Mucosa of descending colon (tissue), 3 donors: ENCODE results near the gene CAV1. TPM values are rescaled to one million over a fixed set of nuclear protein-coding genes. Genes with fewer than 3 reads are reported as not detected.

Experiments
- ATAC-seq: fragments of 200-7000 bp; cut with Tn5 transposase; one replicate; pipeline ENCODE4 v1.9.1; 2020; ENCODE audit warnings: mild to moderate bottlenecking, moderate library complexity
- DNase-seq, 3 donors: peaks; one replicate each; pipeline ENCODE4 v3.0.0-alpha.2; 2020
- H3K36me3 ChIP-seq: fragments of 200-600 bp; one replicate; pipeline ENCODE4 v1.8.0; 2021; ENCODE audit warnings: low read depth, mild to moderate bottlenecking
- H3K4me1 ChIP-seq: fragments of 200-600 bp; one replicate; pipeline ENCODE4 v1.8.0; 2021; ENCODE audit warnings: low read depth, mild to moderate bottlenecking
- H3K4me3 ChIP-seq: fragments of 200-600 bp; one replicate; pipeline ENCODE4 v1.8.0; 2021; ENCODE audit warnings: mild to moderate bottlenecking
- H3K9me3 ChIP-seq: fragments of 200-600 bp; one replicate; pipeline ENCODE4 v1.8.0; 2021; ENCODE audit warnings: mild to moderate bottlenecking
- CTCF ChIP-seq: fragments of 200-600 bp; IDR thresholded peaks from one replicate; pipeline ENCODE4 v1.8.0; 2022; ENCODE audit warnings: antibody characterized with exemption, mild to moderate bottlenecking
- intact Hi-C, 2 donors: fragments of 100-400 bp; cut with DNase I in 1 of 2; cut with micrococcal nuclease in 1 of 2; formaldehyde crosslinking; loops; one replicate each; pipeline versions ENCODE4 v1.11.0 to v1.11.1; 2022; cut with DNase I, micrococcal nuclease
- total RNA-seq, 3 donors: library from RNA; stranded (reverse); fragmentation: NEBNext Ultra II Directional in 2 of 3; extraction: Animal tissue kit (Norgen Biotek cat#: 25700) in 2 of 3; gene quantifications; one replicate each; pipeline versions ENCODE4 v1.2.1 to v1.2.4, GENCODE V29; 2021 to 2023
- donor health status: DM: no; HTN: no; CAD: no; lungs with moderate emphysema.
- donor health status: DM: no; HTN: no; CAD: no.
- donor health status: DM: no; HTN: yes; CAD: no.

Gene CAV1
- total RNA-seq, 3 donors from 2014 or later, result 17.9 to 248 (median 46.1) TPM

DNA sequence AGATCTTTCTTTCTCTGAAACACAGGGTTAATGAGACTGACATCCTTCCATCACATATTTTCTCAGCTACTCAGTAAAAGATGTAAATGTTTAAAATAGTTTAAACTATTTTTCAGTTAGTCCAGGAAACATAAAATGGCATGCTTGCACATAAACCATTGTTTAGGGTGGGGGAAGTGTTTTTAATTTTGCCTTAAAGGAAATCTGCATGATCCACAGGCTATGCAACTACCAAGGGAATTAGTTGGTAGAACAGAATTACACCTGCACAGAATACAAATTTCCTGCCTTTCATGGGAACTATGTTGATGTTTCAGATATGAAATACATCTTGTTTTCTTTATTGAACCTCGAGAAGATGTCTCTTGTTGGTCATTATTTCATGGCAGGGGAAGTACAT lies 10.6 kb downstream of the CAV1 start:
- Histone ChIP-seq H3K9me3 (no peaks in the 10 kb centered on the region), H3K36me3 (no peaks in the 10 kb centered on the region), H3K4me1 (peaks cover 3% of the 10 kb centered on the region), H3K4me3 (no peak overlapping the region)
- intact Hi-C loops, result no loop called here
- TF ChIP-seq CTCF, result no peak
- DNase-seq, result no peak
- no peak for ATAC-seq

DNA sequence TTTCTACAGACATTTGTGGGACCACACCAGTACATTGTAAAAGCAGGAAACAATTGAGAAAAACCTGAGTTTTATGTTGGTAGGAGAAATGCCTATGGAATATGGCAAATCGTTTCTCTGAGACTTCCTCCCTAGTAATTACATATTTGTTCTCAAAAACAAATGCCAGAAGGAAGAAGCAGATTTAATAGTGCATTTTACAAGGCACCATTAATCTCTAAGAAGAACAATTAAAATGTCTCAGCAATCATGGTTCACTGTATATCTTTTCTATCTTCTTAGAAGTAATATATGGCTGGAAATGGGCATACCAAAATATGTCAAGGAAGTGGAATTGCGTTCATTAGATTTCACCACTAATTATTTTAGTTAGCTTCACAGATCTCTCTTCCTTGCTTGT lies 13.3 kb downstream of the CAV1 start:
- no peaks in the 10 kb centered on the region for H3K4me1 ChIP-seq

DNA sequence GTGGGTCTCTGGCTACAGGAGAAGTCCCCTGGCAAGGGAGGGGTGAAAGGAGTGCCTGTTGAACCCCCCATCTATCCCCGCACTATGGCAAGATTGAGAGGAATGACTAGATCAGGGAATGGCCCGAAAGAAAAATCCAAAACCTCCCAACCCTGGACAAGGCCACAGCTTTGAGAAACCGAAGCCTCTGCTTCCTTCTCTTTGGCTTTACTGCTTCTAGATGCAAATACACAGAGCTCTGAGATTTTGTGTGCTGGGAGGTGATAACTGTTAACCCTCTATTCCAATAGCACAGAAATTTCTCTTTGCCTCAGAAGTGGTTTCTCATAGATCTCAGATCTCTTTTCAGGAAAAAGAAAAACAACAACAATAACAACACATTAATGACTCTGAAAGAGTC lies 15.0 kb downstream of the CAV1 start:
- Histone ChIP-seq H3K4me3 (no peak overlapping the region), H3K9me3 (no peaks in the 10 kb centered on the region), H3K4me1 (no peaks in the 10 kb centered on the region), H3K36me3 (no peaks in the 10 kb centered on the region)
- no peak for TF ChIP-seq CTCF
- DNase-seq, result no peak
- intact Hi-C loops, result no loop called here
- no peak for ATAC-seq

More for the DNA sequence above, 13.3 kb downstream of the CAV1 start:
- intact Hi-C loops, result no loop called here
- ATAC-seq (no peak), DNase-seq (no peak)
- no peak overlapping the region for H3K4me3 ChIP-seq
- TF ChIP-seq CTCF, result no peak
- H3K9me3 ChIP-seq, result no peaks in the 10 kb centered on the region
- H3K36me3 ChIP-seq, result no peaks in the 10 kb centered on the region

DNA sequence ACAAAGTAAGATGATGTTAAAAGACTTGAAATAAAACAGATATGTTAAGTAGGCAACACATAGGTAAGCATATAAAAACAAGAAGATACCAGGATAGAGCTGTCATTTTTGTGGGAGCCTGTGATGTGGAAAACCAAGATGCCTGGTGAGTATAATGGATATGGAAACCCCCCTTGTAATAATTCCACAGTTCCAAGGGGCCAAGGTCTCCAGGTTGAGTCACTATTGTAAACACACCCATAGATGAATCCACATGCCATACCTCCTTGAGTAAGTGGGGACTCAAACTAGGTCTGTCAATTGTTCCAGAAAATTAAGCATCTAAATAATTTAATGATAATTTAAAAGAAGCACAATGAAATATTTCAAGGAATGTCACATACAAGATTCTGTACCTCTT lies 15.9 kb downstream of the CAV1 start:
- Histone ChIP-seq H3K4me3 (no peak overlapping the region), H3K36me3 (no peaks in the 10 kb centered on the region), H3K9me3 (no peaks in the 10 kb centered on the region), H3K4me1 (no peaks in the 10 kb centered on the region)
- no peak for ATAC-seq
- DNase-seq, result no peak
- intact Hi-C loops, result no loop called here
- TF ChIP-seq CTCF, result no peak

DNA sequence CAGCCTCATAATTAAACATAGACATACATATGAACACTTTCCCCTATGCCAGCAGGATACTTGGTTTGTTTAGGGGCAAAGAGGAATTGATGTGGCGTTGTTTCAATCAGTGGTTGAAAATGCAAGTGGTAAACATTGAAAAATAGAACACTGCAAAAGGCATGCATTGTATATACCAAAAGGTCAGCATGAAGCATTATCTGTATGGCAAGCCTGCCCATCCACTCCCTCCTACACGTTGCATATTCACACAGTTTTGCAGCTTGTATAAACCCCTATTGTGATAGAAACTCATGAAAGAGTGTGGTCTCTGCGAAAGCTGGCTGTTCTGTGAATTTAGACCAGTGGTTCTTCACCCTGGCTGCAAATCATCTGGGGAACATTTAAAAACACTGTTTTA lies 17.1 kb downstream of the CAV1 start:
- Histone ChIP-seq H3K36me3 (no peaks in the 10 kb centered on the region), H3K4me1 (no peaks in the 10 kb centered on the region), H3K4me3 (no peak overlapping the region), H3K9me3 (no peaks in the 10 kb centered on the region)
- DNase-seq (no peak), ATAC-seq (no peak)
- no peak for TF ChIP-seq CTCF
- intact Hi-C loops, result no loop called here

DNA sequence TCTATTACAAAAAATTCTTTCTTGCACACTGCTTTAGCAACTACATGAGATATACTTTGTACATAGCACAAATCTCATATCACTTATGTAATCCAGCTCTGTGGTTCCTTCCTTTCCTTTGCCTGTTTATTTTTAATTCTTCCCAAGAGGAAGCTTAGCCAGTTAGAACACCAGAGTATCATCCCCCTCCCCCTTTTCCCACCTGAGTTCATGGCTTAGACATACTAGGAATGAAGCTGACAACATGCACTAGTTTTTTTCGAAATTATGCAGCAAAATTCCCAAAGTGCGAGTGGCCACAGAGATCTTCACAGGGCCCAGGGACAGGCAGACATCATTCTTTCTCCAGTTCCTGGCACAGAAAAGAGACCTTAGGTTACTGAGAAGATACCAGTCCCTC lies 17.8 kb downstream of the CAV1 start:
- H3K4me3 ChIP-seq, result no peak overlapping the region
- ATAC-seq (no peak), DNase-seq (no peak)
- H3K36me3 ChIP-seq, result no peaks in the 10 kb centered on the region
- TF ChIP-seq CTCF, result no peak
- no peaks in the 10 kb centered on the region for H3K9me3 ChIP-seq
- no peaks in the 10 kb centered on the region for H3K4me1 ChIP-seq
- intact Hi-C loops, result no loop called here
